CD4-positive, alpha-beta T cell (primary cell): ENCODE data around the gene OOSP2. TPM values are rescaled to one million over a fixed set of nuclear protein-coding genes. Genes with fewer than 3 reads are reported as not detected.
A peak's percentile ranks its signal among the peaks of the same experiment; 100 is the strongest.
"Not testable (repeated sequence)": the region's sequence is repeated elsewhere in the genome, so short reads cannot be mapped to it uniquely, and the experiment has no call there.

Source experiments
- ATAC-seq: fragments of 200-7000 bp; cut with Tn5 transposase; one replicate; pipeline ENCODE4 v1.10.0; 2022; ENCODE audit warnings: mild to moderate bottlenecking; ENCODE audit not compliant: poor library complexity
- CTCF ChIA-PET: fragments of 350-600 bp; sonication (Branson Sonifier 250); formaldehyde crosslinking; loops from one replicate; lab custom pipeline; 2021; ENCODE audit warnings: antibody characterized with exemption, inconsistent platforms; lab: Charles Lee
- POLR2A ChIA-PET: fragments of 350-600 bp; sonication (Branson Sonifier 250); formaldehyde crosslinking; loops from one replicate; lab custom pipeline; 2021; ENCODE audit warnings: antibody characterized with exemption, inconsistent platforms; lab: Charles Lee
- DNase-seq, 14 experiments: peaks; one replicate each; pipeline ENCODE4 v3.0.0-alpha.2; 2013 to 2020; ENCODE audit warnings: mixed read lengths in 2 of 14
- H3K27ac ChIP-seq, 2 donors: one replicate each; pipeline versions ENCODE4 v1.5.1 to v1.7.0; 2013; ENCODE audit warnings: low read length in 2 of 2, low read depth in 1 of 2, mild to moderate bottlenecking in 1 of 2
- H3K27me3 ChIP-seq, 2 experiments: 1 replicate in 1 of 2; 2 replicates in 1 of 2; pipeline versions ENCODE4 v1.6.1 to v1.7.0; 2013; ENCODE audit warnings: low read length in 2 of 2, control low read depth in 1 of 2, mild to moderate bottlenecking in 1 of 2, moderate library complexity in 1 of 2; ENCODE audit not compliant: insufficient read depth in 2 of 2, control insufficient read depth in 1 of 2
- H3K36me3 ChIP-seq: one replicate; pipeline ENCODE4 v1.6.1; 2013; ENCODE audit warnings: low read length, control low read depth; ENCODE audit not compliant: insufficient read depth
- H3K4me1 ChIP-seq: one replicate; pipeline ENCODE4 v1.6.1; 2013; ENCODE audit warnings: low read length, control low read depth; ENCODE audit not compliant: insufficient read depth
- H3K4me3 ChIP-seq: one replicate; pipeline ENCODE4 v1.5.1; 2013; ENCODE audit warnings: mild to moderate bottlenecking, low read length, moderate library complexity
- H3K9me3 ChIP-seq, 2 experiments: 1 replicate in 1 of 2; 2 replicates in 1 of 2; pipeline versions ENCODE4 v1.6.1 to v1.7.0; 2013; ENCODE audit warnings: low read length in 2 of 2, mild to moderate bottlenecking in 2 of 2, control low read depth in 1 of 2, moderate library complexity in 1 of 2; ENCODE audit not compliant: control insufficient read depth in 1 of 2, insufficient read depth in 1 of 2
- H3K27ac Mint-ChIP-seq: one replicate; pipeline ENCODE4 v1.8.0; 2020; ENCODE audit warnings: mixed read lengths
- H3K27me3 Mint-ChIP-seq: one replicate; pipeline ENCODE4 v1.8.0; 2021; ENCODE audit warnings: mixed read lengths
- H3K36me3 Mint-ChIP-seq: one replicate; pipeline ENCODE4 v1.8.0; 2021; ENCODE audit warnings: low read depth, mixed read lengths
- H3K4me1 Mint-ChIP-seq: one replicate; pipeline ENCODE4 v1.8.0; 2021; ENCODE audit warnings: low read depth, mixed read lengths
- H3K4me3 Mint-ChIP-seq: one replicate; pipeline ENCODE4 v1.8.0; 2020; ENCODE audit warnings: mild to moderate bottlenecking, mixed read lengths
- H3K9me3 Mint-ChIP-seq: one replicate; pipeline ENCODE4 v1.8.0; 2020; ENCODE audit warnings: mixed read lengths
- intact Hi-C, 2 experiments: fragments of 100-400 bp; cut with DNase I in 1 of 2; cut with micrococcal nuclease in 1 of 2; formaldehyde crosslinking; loops; one replicate each; pipeline versions ENCODE4 v1.15.1 to v1.9.0; 2023 to 2025; cut with DNase I, micrococcal nuclease
- total RNA-seq, 174 experiments: library from RNA in 2 of 174; stranded (reverse) in 2 of 174; gene quantifications; one replicate each; pipeline ENCODE4 v1.2.3 and lab custom pipeline; 2021 to 2026
- TF ChIP-seq, protein P1 (sequence below): fragments of 200-600 bp; IDR thresholded peaks from one replicate; pipeline ENCODE4 v1.8.0; 2022; ENCODE audit warnings: antibody characterized with exemption, mild to moderate bottlenecking

OOSP2 gene
- total RNA-seq, 2 experiments from 2014 or later = not detected

DNA sequence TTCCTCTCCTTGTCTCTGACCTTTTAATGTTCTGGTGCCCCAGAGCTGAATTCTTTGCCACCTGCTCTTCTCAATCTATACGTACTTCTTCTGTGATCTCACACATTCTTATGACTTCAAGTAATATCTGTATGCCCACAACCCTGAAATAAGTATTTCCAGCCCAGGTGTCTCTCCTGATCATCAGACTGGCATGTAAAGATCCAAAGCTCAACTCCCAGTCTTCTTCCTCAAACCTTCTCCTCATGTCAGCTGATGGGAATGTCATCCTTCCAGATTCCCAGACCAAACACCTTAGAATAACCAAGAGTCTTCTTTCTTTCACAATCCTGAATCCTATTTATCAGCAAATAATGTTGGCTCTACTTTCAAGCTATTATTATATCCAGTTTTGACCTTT is 25.6 kb downstream of the OOSP2 start:
- Mint-ChIP-seq H3K9me3 (no peaks in the 10 kb centered on the region), H3K4me1 (no peaks in the 10 kb centered on the region), H3K4me3 (no peak overlapping the region), H3K27me3 (no peaks in the 10 kb centered on the region), H3K36me3 (no peaks in the 10 kb centered on the region), H3K27ac (no peak overlapping the region)
- no peaks in the 10 kb centered on the region for H3K4me1 ChIP-seq
- ATAC-seq (no peak), DNase-seq (no peak)
- H3K4me3 ChIP-seq = no peak overlapping the region
- no peaks in the 10 kb centered on the region for H3K27me3 ChIP-seq
- intact Hi-C loops = no loop called here
- no peaks in the 10 kb centered on the region for H3K36me3 ChIP-seq
- TF ChIP-seq, protein P1, sequence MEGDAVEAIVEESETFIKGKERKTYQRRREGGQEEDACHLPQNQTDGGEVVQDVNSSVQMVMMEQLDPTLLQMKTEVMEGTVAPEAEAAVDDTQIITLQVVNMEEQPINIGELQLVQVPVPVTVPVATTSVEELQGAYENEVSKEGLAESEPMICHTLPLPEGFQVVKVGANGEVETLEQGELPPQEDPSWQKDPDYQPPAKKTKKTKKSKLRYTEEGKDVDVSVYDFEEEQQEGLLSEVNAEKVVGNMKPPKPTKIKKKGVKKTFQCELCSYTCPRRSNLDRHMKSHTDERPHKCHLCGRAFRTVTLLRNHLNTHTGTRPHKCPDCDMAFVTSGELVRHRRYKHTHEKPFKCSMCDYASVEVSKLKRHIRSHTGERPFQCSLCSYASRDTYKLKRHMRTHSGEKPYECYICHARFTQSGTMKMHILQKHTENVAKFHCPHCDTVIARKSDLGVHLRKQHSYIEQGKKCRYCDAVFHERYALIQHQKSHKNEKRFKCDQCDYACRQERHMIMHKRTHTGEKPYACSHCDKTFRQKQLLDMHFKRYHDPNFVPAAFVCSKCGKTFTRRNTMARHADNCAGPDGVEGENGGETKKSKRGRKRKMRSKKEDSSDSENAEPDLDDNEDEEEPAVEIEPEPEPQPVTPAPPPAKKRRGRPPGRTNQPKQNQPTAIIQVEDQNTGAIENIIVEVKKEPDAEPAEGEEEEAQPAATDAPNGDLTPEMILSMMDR = no peak
- H3K27ac ChIP-seq = no peak overlapping the region
- CTCF ChIA-PET = interaction anchor here (0.8 kb wide), 1 partner anchor 10 kb away, joined by 3 read pairs; no protein-coding TSS in a partner anchor
- H3K9me3 ChIP-seq = no peaks in the 10 kb centered on the region
- POLR2A ChIA-PET = no interaction called here

GRCh38 chr11:60069450-60069849 is 29.2 kb downstream of the OOSP2 start:
- no peak overlapping the region for H3K4me3 ChIP-seq
- ChIA-PET POLR2A (no interaction called here), CTCF (no interaction called here)
- H3K27me3 ChIP-seq = no peaks in the 10 kb centered on the region
- no peaks in the 10 kb centered on the region for H3K36me3 ChIP-seq
- Mint-ChIP-seq H3K4me3 (no peak overlapping the region), H3K9me3 (peaks cover 2% of the 10 kb centered on the region), H3K4me1 (no peaks in the 10 kb centered on the region), H3K27ac (no peak overlapping the region), H3K36me3 (no peaks in the 10 kb centered on the region), H3K27me3 (peaks cover 6% of the 10 kb centered on the region)
- DNase-seq = no peak
- TF ChIP-seq, protein P1 = no peak
- H3K27ac ChIP-seq = no peak overlapping the region
- ATAC-seq = no peak
- H3K4me1 ChIP-seq = no peaks in the 10 kb centered on the region
- peaks cover 0 to 8% of the 10 kb centered on the region in 2 experiments for H3K9me3 ChIP-seq
- intact Hi-C loops = no loop called here

- H3K27ac ChIP-seq, H3K9me3 ChIP-seq, H3K27ac Mint-ChIP-seq, H3K4me1 ChIP-seq, CTCF ChIA-PET, H3K36me3 ChIP-seq, DNase-seq, ATAC-seq, H3K36me3 Mint-ChIP-seq, POLR2A ChIA-PET, H3K4me3 ChIP-seq, H3K4me1 Mint-ChIP-seq, H3K27me3 Mint-ChIP-seq, H3K4me3 Mint-ChIP-seq, H3K27me3 ChIP-seq, intact Hi-C loops, H3K9me3 Mint-ChIP-seq: not testable (repeated sequence)
Measured at GRCh38 chr11:60071644-60072043, 31.4 kb downstream of the OOSP2 start.

DNA sequence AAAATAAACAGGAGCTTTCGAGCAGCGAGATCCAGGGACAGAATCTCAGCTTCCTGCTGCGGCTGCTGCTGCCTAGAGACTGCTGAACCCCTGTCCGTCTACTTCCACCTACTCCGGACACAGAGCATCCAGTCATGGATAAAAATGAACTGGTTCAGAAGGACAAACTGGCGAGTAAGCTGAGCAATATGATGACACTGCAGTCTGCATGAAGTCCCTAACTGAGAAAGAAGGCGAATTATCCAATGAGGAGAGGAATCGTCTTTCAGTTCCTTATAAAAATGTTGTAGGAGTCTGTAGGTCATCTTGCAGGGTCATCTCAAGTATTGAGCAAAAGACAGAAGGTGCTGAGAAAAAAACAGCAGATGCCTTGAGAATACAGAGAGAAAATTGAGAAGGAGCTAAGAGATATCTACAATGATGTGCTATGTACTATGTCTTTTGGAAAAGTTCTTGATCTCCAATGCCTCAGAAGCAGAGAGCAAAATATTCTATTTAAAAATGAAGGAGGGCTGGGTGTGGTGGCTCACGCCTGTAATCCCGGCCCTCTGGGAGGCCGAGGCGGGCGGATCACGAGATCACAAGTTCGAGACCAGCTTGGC is 37.1 kb downstream of the OOSP2 start:
- Histone ChIP-seq H3K27ac (no peak overlapping the region), H3K4me3 (no peak overlapping the region), H3K9me3 (peaks cover 0 to 13% of the 10 kb centered on the region in 2 experiments), H3K4me1 (no peaks in the 10 kb centered on the region), H3K36me3 (no peaks in the 10 kb centered on the region), H3K27me3 (no peaks in the 10 kb centered on the region)
- TF ChIP-seq, protein P1 = no peak
- Mint-ChIP-seq H3K36me3 (no peaks in the 10 kb centered on the region), H3K9me3 (peaks cover 3% of the 10 kb centered on the region), H3K4me3 (no peak overlapping the region), H3K4me1 (no peaks in the 10 kb centered on the region), H3K27ac (no peak overlapping the region), H3K27me3 (no peaks in the 10 kb centered on the region)
- DNase-seq = peak in 2 of 14 experiments; percentile 1 to 7
- no peak for ATAC-seq
- ChIA-PET POLR2A (no interaction called here), CTCF (no interaction called here)
- intact Hi-C loops = no loop called here
